SU-DHL-6 (cell line): ENCODE data around the gene ANAPC10.

ENCODE experiments used
- CTCF ChIP-seq: fragments of 200-600 bp; sonication (generic); IDR thresholded peaks from one replicate; pipeline ENCODE4 v1.5.1; 2017; ENCODE audit warnings: antibody characterized with exemption, mild to moderate bottlenecking, low read length, moderate library complexity; ENCODE audit not compliant: insufficient read depth, poor library complexity, severe bottlenecking
- EZH2phosphoT487 ChIP-seq: fragments of 200-600 bp; sonication (generic), shearing (Covaris generic); conservative IDR thresholded peaks from 2 replicates; pipeline ENCODE4 v1.6.1; 2018; ENCODE audit warnings: mild to moderate bottlenecking, antibody characterized with exemption, low read length, moderate library complexity, mixed read lengths

- TF ChIP-seq CTCF (no peak), EZH2phosphoT487 (no peak)
These were observed 62.4 kb downstream of the ANAPC10 start for GRCh38 chr4:145035494-145036136.
